Endothelial cell of umbilical vein (primary cell): ENCODE data around the gene PHACTR2. TPM values are rescaled to one million over a fixed set of nuclear protein-coding genes. Genes with fewer than 3 reads are reported as not detected.

Experiments used
- polyA plus RNA-seq, 4 experiments: library from polyadenylated mRNA; depleted of rRNA in 3 of 4; stranded (reverse) in 3 of 4; unstranded in 1 of 4; fragments of >200 nt; gene quantifications; 2 replicates each; pipeline versions ENCODE4 v1.2.1 to v1.2.3, GENCODE V29; 2011 to 2012; ENCODE audit warnings: missing spikeins in 1 of 4
- small RNA-seq: library from RNA; depleted of rRNA; stranded (forward); fragments of <200 nt; gene quantifications from one replicate; pipeline ENCODE3, GENCODE V24; 2012; ENCODE audit warnings: low replicate concordance, low read depth; ENCODE audit not compliant: insufficient read depth, insufficient read length
- total RNA-seq: library from RNA; stranded (reverse); gene quantifications from 2 replicates; pipeline ENCODE4 v1.2.3, GENCODE V29; 2021

PHACTR2 gene
- total and polyA plus RNA-seq, 2 donors (not counting 3 experiments of a cell fraction or from before 2014, with no cell fraction given) = 16.3 to 178 TPM

Small RNA genes lying within 50 kb of the gene (small RNA-seq; reads per million reads assigned to genes)
- gene ZC2HC1B = not detected

Other genes with a start within 250 kb of the PHACTR2 start
- 9.8 and 11.3 TPM in 2 replicates for gene ADAT2, start 227.3 kb upstream of the PHACTR2 start, total RNA-seq
- gene ADAT2, start 227.3 kb upstream of the PHACTR2 start, polyA plus RNA-seq = 4.3 and 5.4 TPM in 2 replicates
- gene PEX3, start 227.2 kb upstream of the PHACTR2 start, total RNA-seq = 20.0 and 21.7 TPM in 2 replicates
- 6.9 and 8.7 TPM in 2 replicates for gene PEX3, start 227.2 kb upstream of the PHACTR2 start, polyA plus RNA-seq
- gene FUCA2, start 166.2 kb upstream of the PHACTR2 start, total RNA-seq = 80.9 and 85.0 TPM in 2 replicates
- gene FUCA2, start 166.2 kb upstream of the PHACTR2 start, polyA plus RNA-seq = 24.1 and 29.7 TPM in 2 replicates
- 26.6 and 26.9 TPM in 2 replicates for gene LTV1, start 165.4 kb downstream of the PHACTR2 start, total RNA-seq
- 3.0 and 5.2 TPM in 2 replicates for gene LTV1, start 165.4 kb downstream of the PHACTR2 start, polyA plus RNA-seq
- not detected in 2 replicates for gene ZC2HC1B, start 186.5 kb downstream of the PHACTR2 start, total RNA-seq
- gene ZC2HC1B, start 186.5 kb downstream of the PHACTR2 start, polyA plus RNA-seq = not detected in 2 replicates